Inflammatory macrophage treated with lipopolysaccharide for 1 hour (primary cell): ENCODE measurements around the gene RNF111.
"Not testable (repeated sequence)": the region's sequence is repeated elsewhere in the genome, so short reads cannot be mapped to it uniquely, and the experiment has no call there.

ENCODE experiments used
- DNase-seq, 2 donors: peaks; one replicate each; pipeline ENCODE4 v3.0.0-alpha.2; 2020 to 2022

Gene RNF111

DNA sequence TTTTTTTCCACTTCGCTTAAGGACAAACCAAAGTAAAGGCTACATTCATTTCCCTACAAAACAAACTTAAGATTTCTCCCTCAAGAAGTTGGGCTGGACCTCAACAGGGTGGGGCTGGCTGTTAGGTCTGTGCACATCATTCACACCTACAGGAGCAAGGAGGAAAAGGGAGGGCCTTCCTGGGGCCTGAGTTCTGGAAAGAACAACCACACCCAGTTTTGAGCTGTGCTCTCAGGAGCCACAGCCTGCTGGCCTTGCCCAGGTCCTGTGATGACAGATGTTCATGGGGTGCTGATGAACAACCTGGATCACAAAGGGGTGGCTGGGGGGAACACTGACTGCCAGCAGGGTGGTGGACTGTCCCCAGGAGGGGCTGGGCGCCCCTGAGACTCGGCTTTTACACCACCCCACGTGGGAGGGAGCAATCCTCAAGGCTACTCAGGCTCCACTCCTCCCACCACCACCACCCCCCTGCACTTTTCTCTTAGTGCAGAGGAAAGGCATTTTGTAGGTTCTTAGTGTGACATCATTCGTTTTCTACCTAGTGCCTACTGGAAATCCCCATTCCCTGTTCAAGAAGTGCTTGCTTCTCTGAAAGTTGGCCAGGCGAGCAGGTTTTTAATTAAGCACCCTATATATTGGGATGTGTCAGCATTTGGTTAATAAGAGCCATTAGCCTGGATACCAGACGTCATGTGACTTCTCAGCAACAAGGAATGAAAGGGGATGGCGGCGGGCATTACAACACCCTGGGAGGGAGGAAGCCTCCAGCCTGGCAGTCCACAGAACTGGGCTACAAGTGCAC is 153.2 kb downstream of the RNF111 start:
- no peak for DNase-seq

DNA sequence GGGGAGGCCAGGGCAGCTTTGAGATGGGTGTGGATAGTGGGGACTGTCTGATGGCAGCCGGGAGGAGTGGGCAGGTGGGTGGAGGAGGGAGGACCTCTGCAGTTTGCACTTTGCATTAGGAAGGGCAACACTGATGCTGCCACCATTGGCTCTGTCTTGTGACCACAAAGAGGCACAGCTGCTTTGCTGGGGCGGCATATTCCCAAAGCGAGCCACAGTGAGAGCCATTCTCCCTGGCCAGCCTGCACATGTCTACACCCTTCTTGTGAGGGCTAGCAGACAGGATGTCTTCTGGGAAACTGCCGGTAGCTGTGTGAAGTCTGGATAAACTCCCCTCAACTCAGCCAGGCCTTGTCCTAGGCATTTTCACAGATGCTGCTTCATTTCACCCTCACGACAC is 155.8 kb downstream of the RNF111 start:
- no peak for DNase-seq

GRCh38 chr15:59144594-59144993 is 157.1 kb downstream of the RNF111 start:
- not testable (repeated sequence) for DNase-seq
